ENCODE measurements around the gene GLI1. TPM values are rescaled to one million over a fixed set of nuclear protein-coding genes. Genes with fewer than 3 reads are reported as not detected.
"Not testable (repeated sequence)": the region's sequence is repeated elsewhere in the genome, so short reads cannot be mapped to it uniquely, and the experiment has no call there.

GLI1 gene
- polyA plus RNA-seq, 2 donors, result 0.16 to 0.28 TPM

DNA sequence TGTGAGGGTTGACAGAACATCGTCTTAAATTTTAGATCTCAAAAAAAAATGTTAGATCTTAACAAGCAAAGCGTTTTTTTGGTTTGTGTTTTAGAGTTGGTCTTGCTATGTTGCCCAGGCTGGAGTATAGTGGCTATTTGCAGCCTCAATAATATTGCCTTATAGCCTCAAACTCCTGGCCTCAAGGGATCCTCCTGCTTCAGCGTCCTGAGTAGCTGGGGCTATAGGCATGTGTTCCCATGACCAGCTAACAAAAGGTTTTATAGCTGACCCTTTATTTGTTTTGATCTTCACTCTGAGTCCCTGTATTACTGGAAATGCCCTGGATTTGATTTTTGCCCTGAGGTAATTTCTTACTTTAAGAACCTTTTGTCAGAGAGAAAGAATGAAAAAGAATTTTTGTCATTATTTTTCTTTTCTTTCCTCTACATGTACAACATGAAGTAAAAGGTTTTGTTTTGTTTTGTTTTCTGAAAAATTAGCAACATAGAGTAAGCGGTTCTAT is 19.8 kb upstream of the GLI1 start:
- no peak overlapping the region for H3K4me3 ChIP-seq (ENCODE audit: low read depth in 1 of 2, low read length in 2 of 2)
- H3K27me3 ChIP-seq (ENCODE audit: control insufficient read depth in 1 of 2, insufficient read depth in 2 of 2, low read length in 2 of 2), result no peaks in the 10 kb centered on the region
- H3K9me3 ChIP-seq (ENCODE audit: control insufficient read depth in 2 of 2, insufficient read depth in 1 of 2, low read depth in 1 of 2, low read length in 1 of 2), result no peaks in the 10 kb centered on the region
- WGBS, 2 donors, result 76 to 79% methylated on average over 4 of the region's 4 CpGs
- H3K36me3 ChIP-seq (ENCODE audit: control insufficient read depth in 2 of 2, insufficient read depth in 2 of 2, low read length in 1 of 2), result no peaks in the 10 kb centered on the region
- H3K27ac ChIP-seq (ENCODE audit: low read depth in 2 of 2, low read length in 1 of 2), result no peak overlapping the region
- H3K4me1 ChIP-seq (ENCODE audit: control insufficient read depth in 2 of 2, insufficient read depth in 2 of 2, low read length in 1 of 2), result no peaks in the 10 kb centered on the region

DNA sequence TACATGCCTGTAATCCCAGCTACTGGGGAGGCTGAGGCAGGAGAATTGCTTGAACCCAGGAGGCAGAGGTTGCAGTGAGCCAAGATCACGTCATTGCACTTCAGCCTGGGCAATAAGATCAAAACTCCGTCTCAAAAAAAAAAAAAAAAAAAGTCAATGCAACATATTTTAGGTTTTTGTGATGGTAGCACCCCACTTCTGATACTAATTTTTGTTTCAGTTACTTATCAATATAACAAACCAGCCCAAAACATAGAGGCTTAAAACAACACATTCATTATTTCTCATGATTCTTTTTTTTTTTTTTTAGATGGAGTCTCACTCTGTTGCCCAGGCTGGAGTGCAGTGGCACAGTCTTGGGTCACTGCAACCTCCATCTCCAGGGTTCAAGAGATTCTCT is 18.2 kb upstream of the GLI1 start:
- not testable (repeated sequence) for H3K27me3 ChIP-seq (ENCODE audit: control insufficient read depth in 1 of 2, insufficient read depth in 2 of 2, low read length in 2 of 2); H3K36me3 ChIP-seq (ENCODE audit: control insufficient read depth in 2 of 2, insufficient read depth in 2 of 2, low read length in 1 of 2); H3K4me1 ChIP-seq (ENCODE audit: control insufficient read depth in 2 of 2, insufficient read depth in 2 of 2, low read length in 1 of 2); H3K27ac ChIP-seq (ENCODE audit: low read depth in 2 of 2, low read length in 1 of 2); H3K4me3 ChIP-seq (ENCODE audit: low read depth in 1 of 2, low read length in 2 of 2); H3K9me3 ChIP-seq (ENCODE audit: control insufficient read depth in 2 of 2, insufficient read depth in 1 of 2, low read depth in 1 of 2, low read length in 1 of 2)
- WGBS, 2 donors, result 79 to 86% methylated on average over 2 of the region's 2 CpGs

GRCh38 chr12:57441846-57442427 is 17.6 kb upstream of the GLI1 start:
- Histone ChIP-seq H3K4me3 (ENCODE audit: low read depth in 1 of 2, low read length in 2 of 2) (no peak overlapping the region), H3K36me3 (ENCODE audit: control insufficient read depth in 2 of 2, insufficient read depth in 2 of 2, low read length in 1 of 2) (no peaks in the 10 kb centered on the region), H3K4me1 (ENCODE audit: control insufficient read depth in 2 of 2, insufficient read depth in 2 of 2, low read length in 1 of 2) (no peaks in the 10 kb centered on the region), H3K27ac (ENCODE audit: low read depth in 2 of 2, low read length in 1 of 2) (no peak overlapping the region), H3K27me3 (ENCODE audit: control insufficient read depth in 1 of 2, insufficient read depth in 2 of 2, low read length in 2 of 2) (no peaks in the 10 kb centered on the region), H3K9me3 (ENCODE audit: control insufficient read depth in 2 of 2, insufficient read depth in 1 of 2, low read depth in 1 of 2, low read length in 1 of 2) (no peaks in the 10 kb centered on the region)
- 43 to 79% methylated on average over 1 of the region's 1 CpG for WGBS, 2 donors

DNA sequence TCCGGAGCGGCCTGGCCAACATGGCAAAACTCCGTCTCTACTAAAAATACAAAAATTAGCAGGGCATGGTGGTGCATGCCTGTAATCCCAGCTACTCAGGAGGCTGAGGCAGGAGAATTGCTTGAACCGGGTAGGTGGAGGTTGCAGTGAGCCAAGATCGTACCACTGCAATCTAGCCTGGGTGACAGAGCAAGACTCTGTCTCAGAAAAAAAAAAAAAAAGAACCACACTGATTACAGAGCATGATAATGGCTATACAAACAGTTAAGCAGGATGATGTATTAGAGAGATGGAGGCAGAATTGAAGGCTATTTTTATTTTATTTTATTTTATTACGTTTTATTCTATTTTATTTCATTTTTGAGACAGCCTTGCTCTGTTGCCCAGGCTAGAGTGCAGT is 15.2 kb upstream of the GLI1 start:
- 83 to 84% methylated on average over 6 of the region's 6 CpGs for WGBS, 2 donors
- H3K27ac ChIP-seq (ENCODE audit: low read depth in 2 of 2, low read length in 1 of 2), result not testable (repeated sequence)

GRCh38 chr12:57444744-57445143 is 14.8 kb upstream of the GLI1 start:
- no peak overlapping the region for H3K4me3 ChIP-seq (ENCODE audit: low read depth in 1 of 2, low read length in 2 of 2)
- no peaks in the 10 kb centered on the region for H3K4me1 ChIP-seq (ENCODE audit: control insufficient read depth in 2 of 2, insufficient read depth in 2 of 2, low read length in 1 of 2)
- no peaks in the 10 kb centered on the region for H3K9me3 ChIP-seq (ENCODE audit: control insufficient read depth in 2 of 2, insufficient read depth in 1 of 2, low read depth in 1 of 2, low read length in 1 of 2)
- H3K27ac ChIP-seq (ENCODE audit: low read depth in 2 of 2, low read length in 1 of 2), result no peak overlapping the region
- WGBS, 2 donors, result 62 to 76% methylated on average over 5 of the region's 5 CpGs
- no peaks in the 10 kb centered on the region for H3K27me3 ChIP-seq (ENCODE audit: control insufficient read depth in 1 of 2, insufficient read depth in 2 of 2, low read length in 2 of 2)
- H3K36me3 ChIP-seq (ENCODE audit: control insufficient read depth in 2 of 2, insufficient read depth in 2 of 2, low read length in 1 of 2), result no peaks in the 10 kb centered on the region

More for the DNA sequence above, 15.2 kb upstream of the GLI1 start:
- H3K4me3 ChIP-seq (ENCODE audit: low read depth in 1 of 2, low read length in 2 of 2); H3K9me3 ChIP-seq (ENCODE audit: control insufficient read depth in 2 of 2, insufficient read depth in 1 of 2, low read depth in 1 of 2, low read length in 1 of 2); H3K27me3 ChIP-seq (ENCODE audit: control insufficient read depth in 1 of 2, insufficient read depth in 2 of 2, low read length in 2 of 2); H3K36me3 ChIP-seq (ENCODE audit: control insufficient read depth in 2 of 2, insufficient read depth in 2 of 2, low read length in 1 of 2); H3K4me1 ChIP-seq (ENCODE audit: control insufficient read depth in 2 of 2, insufficient read depth in 2 of 2, low read length in 1 of 2): not testable (repeated sequence)

GRCh38 chr12:57446292-57446960 is 13.2 kb upstream of the GLI1 start:
- H3K4me3 ChIP-seq (ENCODE audit: low read depth in 1 of 2, low read length in 2 of 2), result no peak overlapping the region
- WGBS, 2 donors, result 98% methylated on average over 6 of the region's 6 CpGs
- no peaks in the 10 kb centered on the region for H3K4me1 ChIP-seq (ENCODE audit: control insufficient read depth in 2 of 2, insufficient read depth in 2 of 2, low read length in 1 of 2)
- H3K36me3 ChIP-seq (ENCODE audit: control insufficient read depth in 2 of 2, insufficient read depth in 2 of 2, low read length in 1 of 2), result no peaks in the 10 kb centered on the region
- H3K27me3 ChIP-seq (ENCODE audit: control insufficient read depth in 1 of 2, insufficient read depth in 2 of 2, low read length in 2 of 2), result no peaks in the 10 kb centered on the region
- H3K9me3 ChIP-seq (ENCODE audit: control insufficient read depth in 2 of 2, insufficient read depth in 1 of 2, low read depth in 1 of 2, low read length in 1 of 2), result no peaks in the 10 kb centered on the region
- H3K27ac ChIP-seq (ENCODE audit: low read depth in 2 of 2, low read length in 1 of 2), result no peak overlapping the region

DNA sequence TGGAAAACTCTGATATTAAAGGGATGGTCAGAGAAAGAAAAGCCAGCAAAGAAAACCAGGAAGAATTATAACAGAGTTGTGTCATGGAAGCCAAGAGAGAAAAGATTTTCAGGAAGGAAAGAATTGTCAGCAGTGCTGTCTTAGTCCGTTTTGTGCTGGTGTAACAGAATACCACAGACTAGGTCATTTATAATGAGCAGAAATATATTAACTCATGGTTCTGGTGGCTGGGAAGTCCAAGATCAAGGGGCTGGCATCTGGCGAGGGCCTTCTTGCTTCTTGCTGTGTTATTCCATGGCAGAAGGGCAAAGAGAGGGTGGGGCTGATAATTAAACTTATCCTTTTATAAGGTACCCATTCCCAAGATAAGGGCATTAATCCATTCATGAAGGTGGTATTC is 10.9 kb upstream of the GLI1 start:
- no peaks in the 10 kb centered on the region for H3K27me3 ChIP-seq (ENCODE audit: control insufficient read depth in 1 of 2, insufficient read depth in 2 of 2, low read length in 2 of 2)
- 82 to 94% methylated on average over 2 of the region's 2 CpGs for WGBS, 2 donors
- no peaks in the 10 kb centered on the region for H3K4me1 ChIP-seq (ENCODE audit: control insufficient read depth in 2 of 2, insufficient read depth in 2 of 2, low read length in 1 of 2)
- H3K9me3 ChIP-seq (ENCODE audit: control insufficient read depth in 2 of 2, insufficient read depth in 1 of 2, low read depth in 1 of 2, low read length in 1 of 2), result no peaks in the 10 kb centered on the region
- no peaks in the 10 kb centered on the region for H3K36me3 ChIP-seq (ENCODE audit: control insufficient read depth in 2 of 2, insufficient read depth in 2 of 2, low read length in 1 of 2)
- H3K4me3 ChIP-seq (ENCODE audit: low read depth in 1 of 2, low read length in 2 of 2), result no peak overlapping the region
- H3K27ac ChIP-seq (ENCODE audit: low read depth in 2 of 2, low read length in 1 of 2), result no peak overlapping the region

DNA sequence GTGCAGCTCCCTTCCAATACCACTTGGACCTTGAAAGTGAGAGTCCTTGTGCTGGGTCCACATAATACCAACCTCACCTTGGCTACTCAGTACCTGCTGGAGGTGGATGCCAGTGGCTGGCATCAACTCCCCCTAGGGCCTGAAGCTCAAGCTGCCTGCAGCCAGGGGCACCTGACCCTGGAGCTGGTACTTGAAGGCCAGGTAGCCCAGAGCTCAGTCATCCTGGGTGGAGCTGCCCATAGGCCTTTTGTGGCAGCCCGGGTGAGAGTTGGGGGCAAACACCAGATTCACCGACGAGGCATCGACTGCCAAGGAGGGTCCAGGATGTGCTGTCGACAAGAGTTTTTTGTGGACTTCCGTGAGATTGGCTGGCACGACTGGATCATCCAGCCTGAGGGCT is 10.2 kb upstream of the GLI1 start:
- no peaks in the 10 kb centered on the region for H3K4me1 ChIP-seq (ENCODE audit: control insufficient read depth in 2 of 2, insufficient read depth in 2 of 2, low read length in 1 of 2)
- no peak overlapping the region for H3K4me3 ChIP-seq (ENCODE audit: low read depth in 1 of 2, low read length in 2 of 2)
- H3K27ac ChIP-seq (ENCODE audit: low read depth in 2 of 2, low read length in 1 of 2), result no peak overlapping the region
- whole genome bisulfite sequencing, 2 donors, result 97 to 98% methylated on average over 7 of the region's 7 CpGs
- no peaks in the 10 kb centered on the region for H3K36me3 ChIP-seq (ENCODE audit: control insufficient read depth in 2 of 2, insufficient read depth in 2 of 2, low read length in 1 of 2)
- H3K9me3 ChIP-seq (ENCODE audit: control insufficient read depth in 2 of 2, insufficient read depth in 1 of 2, low read depth in 1 of 2, low read length in 1 of 2), result no peaks in the 10 kb centered on the region
- no peaks in the 10 kb centered on the region for H3K27me3 ChIP-seq (ENCODE audit: control insufficient read depth in 1 of 2, insufficient read depth in 2 of 2, low read length in 2 of 2)

DNA sequence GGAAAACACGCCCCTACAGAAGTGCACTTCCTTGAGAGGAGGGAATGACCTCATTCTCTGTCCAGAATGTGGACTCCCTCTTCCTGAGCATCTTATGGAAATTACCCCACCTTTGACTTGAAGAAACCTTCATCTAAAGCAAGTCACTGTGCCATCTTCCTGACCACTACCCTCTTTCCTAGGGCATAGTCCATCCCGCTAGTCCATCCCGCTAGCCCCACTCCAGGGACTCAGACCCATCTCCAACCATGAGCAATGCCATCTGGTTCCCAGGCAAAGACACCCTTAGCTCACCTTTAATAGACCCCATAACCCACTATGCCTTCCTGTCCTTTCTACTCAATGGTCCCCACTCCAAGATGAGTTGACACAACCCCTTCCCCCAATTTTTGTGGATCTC is 9.5 kb upstream of the GLI1 start:
- no peaks in the 10 kb centered on the region for H3K27me3 ChIP-seq (ENCODE audit: control insufficient read depth in 1 of 2, insufficient read depth in 2 of 2, low read length in 2 of 2)
- 76 to 88% methylated on average over 3 of the region's 3 CpGs for WGBS, 2 donors

GRCh38 chr12:57451233-57451778 is 8.3 kb upstream of the GLI1 start:
- no peaks in the 10 kb centered on the region for H3K36me3 ChIP-seq (ENCODE audit: control insufficient read depth in 2 of 2, insufficient read depth in 2 of 2, low read length in 1 of 2)
- no peaks in the 10 kb centered on the region for H3K27me3 ChIP-seq (ENCODE audit: control insufficient read depth in 1 of 2, insufficient read depth in 2 of 2, low read length in 2 of 2)
- 64 to 82% methylated on average over 6 of the region's 6 CpGs for WGBS, 2 donors
- H3K4me1 ChIP-seq (ENCODE audit: control insufficient read depth in 2 of 2, insufficient read depth in 2 of 2, low read length in 1 of 2), result no peaks in the 10 kb centered on the region
- H3K27ac ChIP-seq (ENCODE audit: low read depth in 2 of 2, low read length in 1 of 2), result no peak overlapping the region
- H3K9me3 ChIP-seq (ENCODE audit: control insufficient read depth in 2 of 2, insufficient read depth in 1 of 2, low read depth in 1 of 2, low read length in 1 of 2), result no peaks in the 10 kb centered on the region
- no peak overlapping the region for H3K4me3 ChIP-seq (ENCODE audit: low read depth in 1 of 2, low read length in 2 of 2)

More for the DNA sequence above, 9.5 kb upstream of the GLI1 start:
- Histone ChIP-seq H3K4me1 (ENCODE audit: control insufficient read depth in 2 of 2, insufficient read depth in 2 of 2, low read length in 1 of 2) (no peaks in the 10 kb centered on the region), H3K27ac (ENCODE audit: low read depth in 2 of 2, low read length in 1 of 2) (no peak overlapping the region), H3K9me3 (ENCODE audit: control insufficient read depth in 2 of 2, insufficient read depth in 1 of 2, low read depth in 1 of 2, low read length in 1 of 2) (no peaks in the 10 kb centered on the region), H3K4me3 (ENCODE audit: low read depth in 1 of 2, low read length in 2 of 2) (no peak overlapping the region), H3K36me3 (ENCODE audit: control insufficient read depth in 2 of 2, insufficient read depth in 2 of 2, low read length in 1 of 2) (no peaks in the 10 kb centered on the region)
